Measurements from ENCODE around the gene ULK1. TPM values are rescaled to one million over a fixed set of nuclear protein-coding genes. Genes with fewer than 3 reads are reported as not detected.

ULK1 gene
- total RNA-seq, 1 donor from 2014 or later = 111 TPM

GRCh38 chr12:131901431-131902331 lies 7.3 kb downstream of the ULK1 start:
- Mint-ChIP-seq H3K27ac (no peak overlapping the region), H3K4me1 (ENCODE audit: low read depth) (peaks cover 9% of the 10 kb centered on the region), H3K9me3 (ENCODE audit: low read depth) (no peaks in the 10 kb centered on the region), H3K27me3 (no peaks in the 10 kb centered on the region), H3K36me3 (ENCODE audit: insufficient read depth) (peaks cover 3% of the 10 kb centered on the region), H3K4me3 (ENCODE audit: low read depth) (no peak overlapping the region)
- no peak for DNase-seq (ENCODE audit: low spot score, unreplicated experiment)
- no peak for TF ChIP-seq CTCF (IDR thresholded peaks at IDR 0.05; ENCODE audit: unreplicated experiment)

DNA sequence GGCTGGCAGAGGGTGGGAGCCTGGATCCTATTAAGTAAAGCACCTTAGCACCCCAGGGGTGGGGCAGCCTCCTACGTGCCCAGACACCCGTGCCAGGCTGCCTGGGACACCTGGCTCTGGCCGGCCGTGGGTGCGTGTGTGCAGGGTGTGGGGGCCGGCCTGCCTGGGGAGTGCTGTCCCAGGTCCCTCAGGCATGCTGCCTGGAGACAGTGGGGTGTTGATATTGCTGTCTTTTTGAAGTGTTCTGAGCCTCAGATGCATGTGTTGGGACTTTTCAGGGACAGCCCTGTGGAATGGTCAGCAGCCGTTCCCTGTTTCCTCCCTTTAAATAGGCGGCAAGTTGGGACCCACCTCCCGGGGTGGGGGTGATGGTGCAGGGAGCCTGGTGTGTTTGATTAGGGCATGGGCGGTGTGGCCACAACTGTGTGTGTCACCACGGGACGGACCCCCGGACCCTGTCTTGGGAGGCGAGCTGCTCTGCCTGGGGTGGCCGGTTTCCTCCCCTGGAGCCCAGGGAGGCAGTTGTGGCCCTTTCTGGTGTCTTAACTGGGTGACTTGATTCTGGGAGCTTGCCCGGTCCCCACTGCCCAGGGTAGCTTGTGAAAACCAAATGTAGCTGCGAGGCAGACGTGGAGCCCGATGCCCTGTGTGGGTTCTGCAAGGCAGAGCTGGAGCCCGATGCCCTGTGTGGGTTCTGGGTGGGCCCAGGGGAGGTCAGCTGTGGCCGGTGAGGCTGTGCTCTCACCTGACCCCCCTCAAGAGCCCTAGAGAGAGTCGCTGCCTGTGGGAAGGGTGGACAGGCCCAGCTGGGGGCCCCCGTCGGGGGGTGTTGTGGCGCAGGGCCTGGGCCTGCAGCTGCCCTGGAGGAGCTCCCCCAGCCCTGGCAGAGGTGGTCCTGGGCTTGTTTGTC lies 8.2 kb downstream of the ULK1 start:
- H3K4me1 Mint-ChIP-seq (ENCODE audit: low read depth) = peaks cover 5% of the 10 kb centered on the region
- no peak overlapping the region for H3K4me3 Mint-ChIP-seq (ENCODE audit: low read depth)
- no peak for DNase-seq (ENCODE audit: low spot score, unreplicated experiment)
- peaks cover 3% of the 10 kb centered on the region for H3K36me3 Mint-ChIP-seq (ENCODE audit: insufficient read depth)
- TF ChIP-seq CTCF (IDR thresholded peaks at IDR 0.05; ENCODE audit: unreplicated experiment) = no peak
- H3K27me3 Mint-ChIP-seq = no peaks in the 10 kb centered on the region
- no peak overlapping the region for H3K27ac Mint-ChIP-seq
- H3K9me3 Mint-ChIP-seq (ENCODE audit: low read depth) = no peaks in the 10 kb centered on the region

DNA sequence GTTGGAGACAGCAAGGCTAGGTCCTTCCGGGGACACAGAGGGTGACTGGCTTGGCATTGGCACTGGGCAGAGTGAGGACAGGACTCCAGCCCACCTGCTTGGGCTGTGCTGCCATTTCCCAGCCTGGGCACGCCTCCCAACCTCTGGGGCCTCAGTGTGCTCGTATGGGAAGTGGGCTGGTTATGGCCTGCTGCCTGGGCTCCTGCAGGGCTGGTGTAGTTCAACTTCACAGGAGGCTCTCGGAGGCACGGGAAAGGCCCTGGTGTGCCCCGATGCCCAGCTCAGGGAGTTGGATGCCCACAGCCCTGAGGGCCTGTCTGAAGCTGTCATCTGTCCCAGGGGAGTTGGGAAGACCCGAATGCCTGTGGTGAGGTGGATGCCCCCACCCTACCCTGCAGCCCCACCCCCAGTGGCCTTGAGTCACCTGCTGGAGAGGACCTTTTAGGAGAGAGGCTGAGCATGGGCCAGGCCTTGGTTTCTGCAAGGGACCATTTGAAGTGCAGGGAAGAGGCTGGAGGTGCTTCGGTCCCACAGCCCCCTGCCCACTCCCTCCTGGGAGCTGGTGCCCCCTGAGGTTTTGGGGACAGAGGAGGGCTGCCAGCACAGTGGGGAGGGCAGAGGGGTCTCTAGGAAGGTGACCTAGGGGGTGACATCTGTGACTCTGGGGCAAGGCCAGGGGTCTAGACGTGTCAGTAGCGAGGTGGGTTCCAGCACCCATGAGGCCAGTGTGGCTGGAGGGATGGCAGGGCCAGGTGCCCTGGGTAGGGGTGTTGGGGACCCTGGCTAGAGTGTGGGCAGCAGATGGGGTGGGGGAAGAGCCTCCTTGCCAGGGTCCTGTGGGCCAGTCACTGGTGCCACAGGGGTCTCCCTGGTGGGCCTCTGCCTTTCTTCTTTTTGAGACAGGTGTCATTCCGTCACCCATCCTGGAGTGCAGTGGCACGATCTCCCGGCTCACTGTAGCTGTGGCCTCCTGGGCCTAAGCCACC lies 9.1 kb downstream of the ULK1 start:
- Mint-ChIP-seq H3K9me3 (ENCODE audit: low read depth) (no peaks in the 10 kb centered on the region), H3K4me1 (ENCODE audit: low read depth) (peaks cover 3% of the 10 kb centered on the region), H3K4me3 (ENCODE audit: low read depth) (no peak overlapping the region), H3K36me3 (ENCODE audit: insufficient read depth) (peaks cover 2% of the 10 kb centered on the region), H3K27ac (no peak overlapping the region), H3K27me3 (no peaks in the 10 kb centered on the region)
- no peak for TF ChIP-seq CTCF (IDR thresholded peaks at IDR 0.05; ENCODE audit: unreplicated experiment)
- no peak for DNase-seq (ENCODE audit: low spot score, unreplicated experiment)

- H3K4me1 Mint-ChIP-seq (ENCODE audit: low read depth) = peaks cover 3% of the 10 kb centered on the region
- no peak for DNase-seq (ENCODE audit: low spot score, unreplicated experiment)
- TF ChIP-seq CTCF (IDR thresholded peaks at IDR 0.05; ENCODE audit: unreplicated experiment) = no peak
- H3K27ac Mint-ChIP-seq = no peak overlapping the region
- H3K27me3 Mint-ChIP-seq = no peaks in the 10 kb centered on the region
- no peaks in the 10 kb centered on the region for H3K9me3 Mint-ChIP-seq (ENCODE audit: low read depth)
- no peak overlapping the region for H3K4me3 Mint-ChIP-seq (ENCODE audit: low read depth)
- H3K36me3 Mint-ChIP-seq (ENCODE audit: insufficient read depth) = peaks cover 2% of the 10 kb centered on the region
Measured at GRCh38 chr12:131904346-131904745, 9.9 kb downstream of the ULK1 start.

All from progenitor cell of endocrine pancreas (in vitro differentiated cells).